HL-60 (cell line): Measurements from ENCODE around the gene KHDC4.

Experiments
- CTCF ChIP-seq: IDR thresholded peaks from one replicate; pipeline ENCODE4 v1.5.1; 2011; ENCODE audit warnings: low read length, control low read depth, inconsistent platforms; ENCODE audit not compliant: insufficient read depth
- GABPA ChIP-seq: IDR thresholded peaks from 2 replicates; pipeline ENCODE4 v1.6.1; 2012; ENCODE audit warnings: low read depth
- POLR2AphosphoS5 ChIP-seq: IDR thresholded peaks from 2 replicates; pipeline ENCODE4 v1.6.1; 2012; ENCODE audit warnings: low read depth
- REST ChIP-seq: IDR thresholded peaks from 2 replicates; pipeline ENCODE4 v1.6.1; 2012; ENCODE audit warnings: low read depth; ENCODE audit not compliant: insufficient replicate concordance
- SPI1 ChIP-seq: IDR thresholded peaks from 2 replicates; pipeline ENCODE4 v1.6.1; 2012; ENCODE audit warnings: low read depth, mild to moderate bottlenecking, borderline replicate concordance

- no peak for TF ChIP-seq REST
- TF ChIP-seq CTCF = no peak
- no peak for TF ChIP-seq POLR2AphosphoS5
- no peak for TF ChIP-seq GABPA
- TF ChIP-seq SPI1 = no peak
Observed at GRCh38 chr1:155871390-155871789, 62.8 kb downstream of the KHDC4 start.
